NCI-H146 (cell line): ENCODE data around the gene ANO1.

Source experiments
- DNase-seq: peaks from one replicate; lab custom pipeline; 2025; lab: John Stamatoyannopoulos, UW

Gene ANO1

GRCh38 chr11:70164705-70165104 lies 86.6 kb downstream of the ANO1 start:
- DNase-seq: no peak

GRCh38 chr11:70167120-70167519 lies 89.0 kb downstream of the ANO1 start:
- DNase-seq: no peak

- no peak for DNase-seq
Observed at GRCh38 chr11:70167723-70168404, 89.7 kb downstream of the ANO1 start.

GRCh38 chr11:70168405-70168754 lies 90.3 kb downstream of the ANO1 start:
- DNase-seq: no peak

- DNase-seq: no peak
Observed at GRCh38 chr11:70169127-70169526, 91.0 kb downstream of the ANO1 start.

- DNase-seq: no peak
Observed at GRCh38 chr11:70169632-70170031, 91.5 kb downstream of the ANO1 start.

- DNase-seq: no peak
Observed at GRCh38 chr11:70170596-70171210, 92.6 kb downstream of the ANO1 start.

GRCh38 chr11:70173018-70173417 lies 94.9 kb downstream of the ANO1 start:
- DNase-seq: no peak

- no peak for DNase-seq
Observed at GRCh38 chr11:70174547-70175235, 96.6 kb downstream of the ANO1 start.

GRCh38 chr11:70175236-70175698 lies 97.2 kb downstream of the ANO1 start:
- DNase-seq: no peak

GRCh38 chr11:70176940-70177689 lies 99.0 kb downstream of the ANO1 start:
- DNase-seq: no peak

GRCh38 chr11:70180906-70181305 lies 102.8 kb downstream of the ANO1 start:
- DNase-seq: no peak

- no peak for DNase-seq
Observed at GRCh38 chr11:70182266-70182665, 104.1 kb downstream of the ANO1 start.

GRCh38 chr11:70183032-70183431 lies 104.9 kb downstream of the ANO1 start:
- no peak for DNase-seq

- no peak for DNase-seq
Observed at GRCh38 chr11:70183483-70184176, 105.5 kb downstream of the ANO1 start.

GRCh38 chr11:70184396-70184795 lies 106.3 kb downstream of the ANO1 start:
- DNase-seq: no peak

GRCh38 chr11:70185348-70186055 lies 107.4 kb downstream of the ANO1 start:
- DNase-seq: no peak

- no peak for DNase-seq
Observed at GRCh38 chr11:70186420-70186819, 108.3 kb downstream of the ANO1 start.

- DNase-seq: no peak
Observed at GRCh38 chr11:70186936-70187335, 108.8 kb downstream of the ANO1 start.

- no peak for DNase-seq
Observed at GRCh38 chr11:70187771-70188170, 109.7 kb downstream of the ANO1 start.

GRCh38 chr11:70189622-70190021 lies 111.5 kb downstream of the ANO1 start:
- DNase-seq: no peak
